IPS DF 6.9 (cell line): Measurements from ENCODE around the gene ATG13.
"Not testable (repeated sequence)": the region's sequence is repeated elsewhere in the genome, so short reads cannot be mapped to it uniquely, and the experiment has no call there.

ENCODE experiments used
- DNase-seq: peaks from one replicate; pipeline ENCODE4 v3.0.0-alpha.2; 2013; ENCODE audit warnings: low read depth, low spot score
- H3K27ac ChIP-seq: one replicate; pipeline ENCODE4 v1.5.1; 2013; ENCODE audit warnings: low read length, control low read depth
- H3K27me3 ChIP-seq: 2 replicates; pipeline ENCODE4 v1.6.1; 2013; ENCODE audit warnings: mild to moderate bottlenecking, low read length; ENCODE audit not compliant: control insufficient read depth, insufficient read depth
- H3K36me3 ChIP-seq: 2 replicates; pipeline ENCODE4 v1.6.1; 2013; ENCODE audit warnings: low read length; ENCODE audit not compliant: control insufficient read depth, insufficient read depth
- H3K4me1 ChIP-seq: 2 replicates; pipeline ENCODE4 v1.6.1; 2013; ENCODE audit warnings: low read length; ENCODE audit not compliant: control insufficient read depth, insufficient read depth
- H3K4me3 ChIP-seq: 2 replicates; pipeline ENCODE4 v1.5.1; 2013; ENCODE audit warnings: mild to moderate bottlenecking, low read length
- H3K9me3 ChIP-seq: 2 replicates; pipeline ENCODE4 v1.6.1; 2013; ENCODE audit warnings: low read length, inconsistent platforms; ENCODE audit not compliant: control insufficient read depth, insufficient read depth
- WGBS: extraction: QIAGEN DNeasy Blood & Tissue Kit; methylation state at CpG from one replicate; pipeline ENCODE4 v1.1.7; 2013; ENCODE audit warnings: mixed read lengths, missing lambda C conversion rate; ENCODE audit not compliant: insufficient read length, insufficient coverage; 5-methylcytosine and 5-hydroxymethylcytosine counted together

The ATG13 gene

DNA sequence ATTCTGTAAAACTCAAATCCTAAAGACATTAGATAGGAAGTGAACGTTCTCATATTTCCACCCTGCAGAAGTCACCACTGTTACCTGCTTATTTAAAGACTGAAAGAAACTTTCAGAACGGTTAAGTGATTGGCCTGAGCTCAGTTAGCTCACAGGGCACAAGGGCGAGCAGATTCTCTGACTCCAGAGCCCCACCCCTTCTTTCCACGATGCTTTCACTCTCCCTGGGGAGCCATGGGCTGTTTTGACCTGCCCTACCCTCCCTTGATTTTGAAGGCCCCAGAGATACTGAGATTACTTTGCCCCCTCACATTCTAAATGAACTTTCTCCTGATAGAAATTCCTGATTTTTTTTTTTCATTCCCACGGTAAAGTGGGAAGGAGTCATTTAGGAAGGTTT lies 49.2 kb downstream of the ATG13 start:
- Histone ChIP-seq H3K9me3 (no peaks in the 10 kb centered on the region), H3K27ac (no peak overlapping the region), H3K36me3 (peaks cover 18% of the 10 kb centered on the region; the same call in 1 of the 2 replicates), H3K4me3 (no peak overlapping the region), H3K27me3 (no peaks in the 10 kb centered on the region), H3K4me1 (no peaks in the 10 kb centered on the region)
- no peak for DNase-seq
- WGBS = no CpG with 5 or more reads among the region's 5 CpGs

DNA sequence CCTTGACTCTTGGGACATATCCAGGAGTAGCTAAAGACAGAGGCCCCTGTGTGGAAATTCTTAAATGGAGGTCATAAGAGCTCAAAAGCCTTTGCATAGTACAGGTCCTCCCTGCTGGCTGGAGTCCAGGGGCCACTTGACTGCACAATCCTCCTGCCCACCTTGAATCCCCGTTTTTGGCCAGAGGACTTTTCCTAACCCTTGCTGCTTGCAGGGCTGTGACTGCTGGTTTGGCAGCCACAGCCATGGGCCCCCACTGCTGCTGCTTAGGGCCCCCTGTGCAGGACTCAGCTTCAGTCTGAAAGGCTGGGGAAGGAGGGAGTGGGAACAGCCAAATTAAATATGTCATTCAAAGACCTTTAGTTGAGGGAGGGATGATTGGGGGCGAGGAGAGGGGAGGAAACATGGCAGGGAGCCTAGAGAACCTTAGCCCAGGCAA lies 49.7 kb downstream of the ATG13 start:
- H3K4me1 ChIP-seq = no peaks in the 10 kb centered on the region
- H3K4me3 ChIP-seq = no peak overlapping the region
- no peak overlapping the region for H3K27ac ChIP-seq
- no peak for DNase-seq
- no peaks in the 10 kb centered on the region for H3K27me3 ChIP-seq
- peaks cover 21% of the 10 kb centered on the region for H3K36me3 ChIP-seq
- WGBS = no CpG with 5 or more reads among the region's 2 CpGs
- no peaks in the 10 kb centered on the region for H3K9me3 ChIP-seq

DNA sequence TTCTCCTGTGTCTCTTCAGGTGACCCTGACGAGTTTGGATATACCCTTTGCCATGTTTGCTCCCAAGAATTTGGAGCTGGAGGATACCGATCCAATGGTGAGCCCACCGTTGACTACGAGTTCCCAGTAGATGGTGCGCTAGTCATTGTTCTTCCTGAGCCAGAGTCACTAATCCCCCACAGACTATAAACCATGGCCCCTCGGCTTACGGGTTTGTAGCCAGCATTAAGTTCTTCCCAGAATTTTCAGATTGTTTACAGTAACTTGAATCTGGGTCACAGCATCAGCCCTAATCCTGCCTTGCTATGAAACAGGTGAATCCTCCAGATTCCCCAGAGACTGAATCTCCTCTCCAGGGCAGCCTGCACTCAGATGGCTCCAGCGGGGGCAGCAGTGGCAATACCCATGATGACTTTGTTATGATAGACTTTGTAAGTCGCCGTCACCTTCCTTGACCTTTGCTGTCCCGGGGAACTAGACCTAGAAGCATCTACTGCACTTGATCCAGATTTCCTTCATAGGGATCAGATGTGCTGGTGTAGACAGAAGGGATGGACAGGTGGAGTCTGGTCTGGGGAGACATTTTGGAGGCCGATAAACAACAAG lies 51.2 kb downstream of the ATG13 start:
- Histone ChIP-seq H3K4me3 (no peak overlapping the region), H3K9me3 (no peaks in the 10 kb centered on the region), H3K36me3 (peaks cover 28% of the 10 kb centered on the region), H3K4me1 (peaks cover under 1% of the 10 kb centered on the region; the same call in 1 of the 2 replicates), H3K27ac (no peak overlapping the region), H3K27me3 (no peaks in the 10 kb centered on the region)
- no CpG with 5 or more reads among the region's 12 CpGs for WGBS
- DNase-seq = no peak

DNA sequence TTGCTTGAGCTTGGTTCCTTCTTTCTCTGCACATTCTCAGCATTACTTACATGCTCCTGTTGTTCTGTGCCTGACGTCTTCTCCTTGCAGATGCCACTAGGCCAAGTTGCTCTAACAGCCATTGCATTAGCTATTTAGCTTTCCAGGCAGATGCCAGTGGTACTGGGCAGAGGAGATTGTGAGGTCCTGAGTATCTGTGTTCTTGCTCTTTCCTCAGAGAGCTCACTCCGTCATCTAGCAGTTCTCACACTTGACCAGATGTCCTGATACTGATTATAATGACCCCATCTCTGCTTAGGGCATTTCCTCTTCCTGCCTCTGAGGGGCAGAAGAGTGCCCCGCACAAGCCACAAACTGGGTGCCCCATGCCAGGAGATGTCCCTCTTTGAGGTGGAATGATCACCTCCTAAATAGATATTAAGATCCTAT lies 52.4 kb downstream of the ATG13 start:
- peaks cover 31% of the 10 kb centered on the region for H3K36me3 ChIP-seq
- DNase-seq = no peak
- no peak overlapping the region for H3K27ac ChIP-seq
- no peak overlapping the region for H3K4me3 ChIP-seq
- no CpG with 5 or more reads among the region's 3 CpGs for WGBS
- H3K4me1 ChIP-seq = peaks cover 1% of the 10 kb centered on the region
- no peaks in the 10 kb centered on the region for H3K9me3 ChIP-seq
- H3K27me3 ChIP-seq = no peaks in the 10 kb centered on the region

DNA sequence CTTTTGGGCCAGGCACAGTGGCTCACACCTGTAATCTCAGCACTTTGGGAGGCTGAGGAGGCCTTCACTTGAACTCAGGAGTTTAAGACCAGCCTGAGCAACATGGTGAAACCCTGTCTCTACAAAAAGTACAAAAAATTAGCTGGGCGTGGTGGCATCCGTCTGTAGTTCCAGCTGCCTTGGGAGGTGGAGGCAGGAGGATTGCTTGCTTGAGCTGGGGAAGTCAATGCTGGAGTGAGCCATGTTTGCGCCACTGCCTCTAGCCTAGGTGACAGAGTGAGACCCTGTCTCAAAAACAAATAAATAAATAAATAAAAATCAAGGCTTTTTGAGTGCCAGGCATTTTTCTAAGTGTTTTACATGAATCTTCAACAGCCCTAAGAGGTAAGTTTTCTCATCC lies 53.2 kb downstream of the ATG13 start:
- not testable (repeated sequence) for H3K27me3 ChIP-seq, H3K9me3 ChIP-seq, H3K4me1 ChIP-seq, H3K4me3 ChIP-seq, H3K27ac ChIP-seq, DNase-seq
- peaks cover 31% of the 10 kb centered on the region for H3K36me3 ChIP-seq
- WGBS = no CpG with 5 or more reads among the region's 3 CpGs

DNA sequence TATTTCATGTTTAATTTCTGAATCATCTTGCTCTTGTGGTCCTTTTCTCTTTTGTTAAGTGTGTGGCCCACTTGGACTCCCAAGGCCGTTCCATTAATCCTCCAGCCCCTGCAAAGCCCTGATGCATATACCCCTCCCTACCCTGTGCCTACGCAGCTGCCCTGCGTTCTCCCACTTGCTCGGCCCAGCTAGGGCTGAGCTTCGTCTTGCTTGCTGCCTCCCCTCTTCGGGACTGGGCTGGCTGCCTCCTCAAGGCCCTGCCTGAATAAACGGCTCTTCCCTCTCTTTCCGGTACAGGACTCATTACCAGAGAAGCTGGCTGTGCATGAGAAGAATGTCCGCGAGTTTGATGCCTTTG lies 54.6 kb downstream of the ATG13 start:
- no peaks in the 10 kb centered on the region for H3K9me3 ChIP-seq
- no CpG with 5 or more reads among the region's 10 CpGs for WGBS
- no peak overlapping the region for H3K27ac ChIP-seq
- no peaks in the 10 kb centered on the region for H3K27me3 ChIP-seq
- peaks cover 1% of the 10 kb centered on the region for H3K4me1 ChIP-seq
- peaks cover 29% of the 10 kb centered on the region for H3K36me3 ChIP-seq
- no peak overlapping the region for H3K4me3 ChIP-seq
- no peak for DNase-seq

DNA sequence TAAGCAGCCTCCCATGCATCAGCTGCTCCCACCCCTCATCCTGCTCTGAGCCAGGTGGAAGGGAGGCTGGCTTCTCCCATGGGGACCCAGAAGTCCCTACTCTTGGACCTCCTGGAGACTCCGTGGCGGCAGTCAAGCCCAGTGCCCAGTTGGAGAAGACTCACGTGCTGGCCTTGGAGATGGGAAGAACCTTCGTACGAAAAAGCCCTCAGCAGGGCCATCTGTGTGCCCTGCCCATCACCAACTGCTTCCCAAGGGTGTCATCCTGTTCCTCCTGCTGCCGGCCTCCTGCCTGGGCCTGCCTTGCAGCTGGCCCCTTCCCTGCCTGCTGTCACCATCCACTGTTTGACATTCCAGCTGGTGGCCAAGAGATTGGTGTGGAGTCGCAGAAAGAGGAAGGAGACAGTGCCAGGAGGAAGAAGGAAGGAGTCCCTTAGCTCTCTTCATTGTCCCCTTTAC lies 55.1 kb downstream of the ATG13 start:
- DNase-seq = no peak
- peaks cover 29% of the 10 kb centered on the region for H3K36me3 ChIP-seq
- no peak overlapping the region for H3K27ac ChIP-seq
- no peaks in the 10 kb centered on the region for H3K27me3 ChIP-seq
- no peak overlapping the region for H3K4me3 ChIP-seq
- WGBS = no CpG with 5 or more reads among the region's 7 CpGs
- no peaks in the 10 kb centered on the region for H3K9me3 ChIP-seq
- peaks cover 1% of the 10 kb centered on the region for H3K4me1 ChIP-seq

DNA sequence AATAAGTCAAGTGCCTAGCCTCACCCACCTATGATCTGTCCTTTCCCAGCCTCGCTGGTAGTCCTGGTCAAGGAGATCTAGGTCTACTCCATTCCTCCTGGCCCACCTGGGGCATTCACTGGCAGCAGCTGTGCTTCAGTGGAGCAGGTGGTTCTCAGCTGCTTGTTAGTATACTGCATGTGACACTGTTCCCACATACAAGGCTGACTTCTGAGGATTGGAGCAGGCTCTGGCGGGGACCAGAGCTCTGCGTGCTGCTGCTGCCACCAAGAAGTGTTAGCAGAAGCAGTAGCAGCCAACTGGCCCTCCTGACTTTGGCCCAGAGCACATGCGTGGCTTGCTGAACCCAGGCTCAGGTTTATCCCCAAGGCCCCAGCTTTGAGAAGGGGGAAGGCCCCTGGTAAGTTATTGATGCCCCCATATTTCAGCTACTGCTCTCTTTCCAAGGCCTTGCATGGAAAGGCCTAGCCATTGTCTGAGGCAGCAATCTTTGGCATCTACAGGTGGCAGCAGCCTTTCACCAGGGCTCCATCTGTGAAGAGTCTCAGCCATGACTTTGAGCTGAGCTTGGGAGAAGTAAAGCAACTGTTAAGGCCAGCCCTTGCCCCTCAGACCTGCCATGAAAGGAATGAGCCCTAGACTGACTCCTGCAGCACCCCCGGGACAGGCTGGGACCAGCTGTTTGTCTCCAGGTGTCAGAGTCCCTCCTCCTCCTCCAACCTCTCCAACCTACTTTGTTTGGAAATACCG lies 56.5 kb downstream of the ATG13 start:
- H3K36me3 ChIP-seq = peaks cover 21% of the 10 kb centered on the region
- no peak overlapping the region for H3K4me3 ChIP-seq
- peaks cover 1% of the 10 kb centered on the region for H3K4me1 ChIP-seq

DNA sequence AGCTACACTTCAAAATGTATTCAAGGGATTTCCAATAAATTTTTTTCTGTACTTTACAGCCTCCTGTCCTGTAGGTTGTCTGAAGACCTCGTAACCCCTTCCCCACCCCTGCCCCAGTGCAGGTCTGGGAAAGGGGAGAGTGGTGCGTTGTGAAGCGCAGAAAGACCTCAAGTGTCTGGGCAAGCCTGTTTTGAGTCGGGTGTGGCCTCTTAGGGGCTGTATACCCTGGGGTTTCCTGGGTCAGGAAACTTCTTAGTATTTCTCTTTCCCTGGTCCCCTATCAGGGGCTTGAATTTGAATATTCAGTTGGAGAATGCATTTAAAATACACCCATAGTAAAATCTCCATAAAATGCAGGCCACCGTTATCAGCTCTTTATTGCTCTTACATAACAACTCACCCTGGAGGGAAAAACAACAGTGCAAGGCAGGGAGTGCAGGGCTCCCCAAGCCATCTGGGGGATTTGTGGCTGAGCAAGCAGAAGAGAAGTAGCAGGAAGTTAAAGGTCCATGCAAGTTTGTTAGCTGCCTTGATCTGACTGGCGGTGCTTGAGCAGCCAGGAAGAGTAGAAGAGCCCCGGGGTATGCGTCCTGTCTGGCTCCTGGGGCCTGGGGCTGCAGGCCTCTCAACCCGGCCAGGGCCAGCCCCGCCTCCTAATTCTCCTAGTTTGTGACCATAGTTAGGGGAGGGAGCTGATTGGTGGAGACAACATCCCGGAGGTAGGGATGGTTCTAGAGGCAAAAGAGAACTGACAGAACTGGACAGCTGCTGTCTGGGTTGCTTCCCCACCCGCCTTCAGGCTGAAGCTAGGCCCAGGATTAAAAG lies 57.3 kb downstream of the ATG13 start:
- WGBS = no CpG with 5 or more reads among the region's 12 CpGs
- H3K4me1 ChIP-seq = peaks cover 1% of the 10 kb centered on the region
- H3K9me3 ChIP-seq = no peaks in the 10 kb centered on the region
- no peaks in the 10 kb centered on the region for H3K27me3 ChIP-seq
- no peak overlapping the region for H3K4me3 ChIP-seq
- peaks cover 22% of the 10 kb centered on the region for H3K36me3 ChIP-seq
- DNase-seq = peak; percentile 39
- no peak overlapping the region for H3K27ac ChIP-seq

More for the DNA sequence above, 56.5 kb downstream of the ATG13 start:
- H3K27me3 ChIP-seq = no peaks in the 10 kb centered on the region
- no peak overlapping the region for H3K27ac ChIP-seq
- H3K9me3 ChIP-seq = no peaks in the 10 kb centered on the region
- DNase-seq = no peak
- no CpG with 5 or more reads among the region's 6 CpGs for WGBS

DNA sequence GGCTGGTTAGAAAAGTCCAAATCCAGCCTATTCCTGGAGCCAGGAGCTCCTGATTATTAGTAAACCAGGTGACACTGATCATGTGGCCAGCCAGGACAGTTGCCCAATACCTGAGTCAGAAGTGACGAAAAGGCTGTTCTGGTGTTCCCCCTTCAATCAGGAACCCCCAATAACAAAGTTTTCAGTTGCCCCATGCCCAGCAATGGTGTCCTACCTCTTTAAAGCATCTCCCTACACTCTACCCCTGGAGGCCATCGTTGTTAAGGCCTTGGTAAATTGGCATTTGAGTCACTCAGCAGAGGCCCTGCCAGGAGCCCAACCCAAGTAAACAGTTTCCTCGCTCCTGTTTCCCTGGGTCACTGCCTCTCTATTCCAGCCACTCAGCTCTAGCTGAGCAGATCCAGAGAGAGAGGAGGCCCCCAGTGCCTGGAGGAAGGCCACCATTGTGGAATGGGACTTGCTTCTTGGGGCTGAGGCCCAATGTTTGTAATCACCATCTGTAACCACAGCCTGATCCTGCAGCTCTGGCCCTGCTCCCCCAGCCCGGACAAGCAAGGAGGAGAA lies 58.0 kb downstream of the ATG13 start:
- Histone ChIP-seq H3K4me1 (peaks cover 1% of the 10 kb centered on the region), H3K27me3 (no peaks in the 10 kb centered on the region), H3K27ac (no peak overlapping the region), H3K4me3 (no peak overlapping the region), H3K9me3 (no peaks in the 10 kb centered on the region), H3K36me3 (peaks cover 25% of the 10 kb centered on the region)
- no peak for DNase-seq
- no CpG with 5 or more reads among the region's 4 CpGs for WGBS
